ENCODE measurements around the gene PLD5.
"Not testable (repeated sequence)": the region's sequence is repeated elsewhere in the genome, so short reads cannot be mapped to it uniquely, and the experiment has no call there.

The PLD5 gene

GRCh38 chr1:242349636-242350035, 174.9 kb downstream of the PLD5 start:
- H2AFZ ChIP-seq (ENCODE audit: low read depth): no peak overlapping the region
- H3K27ac ChIP-seq: no peak overlapping the region
- H3K4me2 ChIP-seq: no peak overlapping the region
- no peaks in the 10 kb centered on the region for H3K36me3 ChIP-seq (ENCODE audit: insufficient read depth)
- H3K4me3 ChIP-seq (IDR thresholded peaks at IDR 0.05; ENCODE audit: insufficient read depth, low read depth, low read length): no peak overlapping the region
- no peaks in the 10 kb centered on the region for H3K4me1 ChIP-seq (ENCODE audit: low read depth, poor library complexity, severe bottlenecking)
- TF ChIP-seq CTCF (conservative IDR thresholded peaks at IDR 0.05; ENCODE audit: low read depth, low read length): no peak
- no peaks in the 10 kb centered on the region for H3K79me2 ChIP-seq (ENCODE audit: insufficient read depth, low read depth)
- H3K9ac ChIP-seq: no peak overlapping the region
- H4K20me1 ChIP-seq (ENCODE audit: insufficient read depth): no peaks in the 10 kb centered on the region
- H3K27me3 ChIP-seq (ENCODE audit: insufficient read depth, low read depth): no peaks in the 10 kb centered on the region

DNA sequence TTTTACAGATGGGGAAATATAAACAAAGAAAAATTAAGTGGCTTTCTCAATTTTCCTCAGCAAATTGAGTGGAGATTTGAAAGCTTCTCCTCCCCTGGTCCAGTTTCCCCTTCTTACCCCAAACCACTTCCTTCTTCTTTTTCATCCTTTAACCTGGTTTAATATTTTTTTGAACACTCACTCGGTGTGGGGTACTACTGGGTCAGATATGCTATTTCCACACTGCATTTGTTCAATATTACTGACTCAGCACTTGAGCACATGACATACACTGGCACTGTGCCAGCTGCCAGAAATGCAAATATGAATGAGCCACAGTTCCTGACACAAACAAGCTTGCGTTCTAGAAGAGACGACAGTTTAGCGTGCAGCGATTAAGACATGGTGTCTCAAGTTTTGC, 193.6 kb downstream of the PLD5 start:
- not testable (repeated sequence) for H3K79me2 ChIP-seq (ENCODE audit: insufficient read depth, low read depth); H3K27me3 ChIP-seq (ENCODE audit: insufficient read depth, low read depth); H3K27ac ChIP-seq; H2AFZ ChIP-seq (ENCODE audit: low read depth); H4K20me1 ChIP-seq (ENCODE audit: insufficient read depth); H3K36me3 ChIP-seq (ENCODE audit: insufficient read depth); H3K4me1 ChIP-seq (ENCODE audit: low read depth, poor library complexity, severe bottlenecking); H3K9ac ChIP-seq; H3K4me2 ChIP-seq; H3K4me3 ChIP-seq (IDR thresholded peaks at IDR 0.05; ENCODE audit: insufficient read depth, low read depth, low read length)

DNA sequence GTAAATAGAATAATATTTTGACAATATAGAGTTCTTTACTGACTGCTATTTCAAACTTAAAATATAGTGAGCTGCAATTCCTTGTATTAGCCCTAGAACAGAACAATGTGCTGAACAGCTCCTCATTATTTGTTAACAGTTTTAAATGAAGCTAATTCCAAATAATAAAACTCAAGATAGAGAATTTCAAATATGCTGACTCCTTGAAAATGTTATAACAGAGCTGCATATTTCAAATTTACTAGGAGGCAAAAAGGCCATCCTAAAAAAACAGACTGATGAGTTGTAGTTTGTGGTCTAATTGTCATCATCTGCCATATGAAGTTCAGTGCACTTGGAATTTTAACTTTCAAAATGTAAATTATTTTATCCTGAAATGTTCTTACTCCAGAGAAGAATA, 197.1 kb downstream of the PLD5 start:
- H4K20me1 ChIP-seq (ENCODE audit: insufficient read depth); H3K79me2 ChIP-seq (ENCODE audit: insufficient read depth, low read depth); H3K4me3 ChIP-seq (IDR thresholded peaks at IDR 0.05; ENCODE audit: insufficient read depth, low read depth, low read length); H3K27me3 ChIP-seq (ENCODE audit: insufficient read depth, low read depth); H3K4me1 ChIP-seq (ENCODE audit: low read depth, poor library complexity, severe bottlenecking); H2AFZ ChIP-seq (ENCODE audit: low read depth); H3K9ac ChIP-seq; H3K27ac ChIP-seq; H3K36me3 ChIP-seq (ENCODE audit: insufficient read depth); H3K4me2 ChIP-seq: not testable (repeated sequence)

DNA sequence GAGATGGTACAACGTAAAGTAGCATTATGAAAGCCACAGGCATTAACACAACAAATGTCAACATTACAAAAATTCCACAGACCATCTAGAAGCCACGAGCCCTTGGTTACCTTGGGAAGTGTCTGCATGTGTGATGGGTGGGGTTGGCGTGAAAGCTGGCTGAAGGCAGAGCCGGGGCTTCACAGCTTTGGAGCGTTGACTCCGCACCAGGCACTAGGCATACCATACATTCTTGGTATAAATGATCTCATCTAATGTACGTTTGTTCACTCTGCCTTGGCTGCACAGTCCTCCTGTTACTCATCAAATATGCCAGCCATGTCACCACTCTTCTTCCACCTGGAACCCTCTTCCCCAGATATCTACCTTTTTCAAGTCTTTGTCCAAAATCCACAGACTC, 202.5 kb downstream of the PLD5 start:
- not testable (repeated sequence) for H3K27me3 ChIP-seq (ENCODE audit: insufficient read depth, low read depth); H3K36me3 ChIP-seq (ENCODE audit: insufficient read depth); H3K4me3 ChIP-seq (IDR thresholded peaks at IDR 0.05; ENCODE audit: insufficient read depth, low read depth, low read length); H2AFZ ChIP-seq (ENCODE audit: low read depth); H3K79me2 ChIP-seq (ENCODE audit: insufficient read depth, low read depth); H3K27ac ChIP-seq; H3K4me1 ChIP-seq (ENCODE audit: low read depth, poor library complexity, severe bottlenecking); H3K9ac ChIP-seq; H4K20me1 ChIP-seq (ENCODE audit: insufficient read depth); H3K4me2 ChIP-seq

DNA sequence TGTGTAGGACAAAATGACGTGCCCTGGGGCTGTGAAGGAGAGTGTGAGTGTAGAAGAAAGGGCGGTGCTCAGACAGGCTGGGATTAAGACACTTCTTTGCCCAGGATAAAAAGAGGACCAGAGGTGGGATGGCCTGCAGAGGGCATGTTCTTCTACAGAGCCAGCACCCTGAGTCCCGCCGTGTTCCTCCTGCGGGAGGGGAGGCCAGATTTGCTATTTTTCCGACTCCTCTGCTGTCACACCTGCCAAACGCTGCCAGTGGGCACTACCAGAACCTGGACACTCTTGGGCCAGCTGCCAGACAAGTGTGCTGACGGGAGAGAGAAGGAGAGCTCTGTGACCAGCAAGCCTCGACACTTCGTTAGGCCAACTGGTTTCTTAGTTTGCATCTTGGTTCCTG, 206.4 kb downstream of the PLD5 start:
- Histone ChIP-seq H3K4me1 (ENCODE audit: low read depth, poor library complexity, severe bottlenecking) (no peaks in the 10 kb centered on the region), H3K27me3 (ENCODE audit: insufficient read depth, low read depth) (no peaks in the 10 kb centered on the region), H2AFZ (ENCODE audit: low read depth) (no peak overlapping the region), H3K79me2 (ENCODE audit: insufficient read depth, low read depth) (no peaks in the 10 kb centered on the region), H3K4me3 (IDR thresholded peaks at IDR 0.05; ENCODE audit: insufficient read depth, low read depth, low read length) (no peak overlapping the region), H3K4me2 (no peak overlapping the region), H3K9ac (no peak overlapping the region), H4K20me1 (ENCODE audit: insufficient read depth) (no peaks in the 10 kb centered on the region), H3K27ac (no peak overlapping the region), H3K36me3 (ENCODE audit: insufficient read depth) (no peaks in the 10 kb centered on the region)
- no peak for TF ChIP-seq CTCF (conservative IDR thresholded peaks at IDR 0.05; ENCODE audit: low read depth, low read length)

GRCh38 chr1:242314865-242315264, 209.6 kb downstream of the PLD5 start:
- not testable (repeated sequence) for H2AFZ ChIP-seq (ENCODE audit: low read depth); H4K20me1 ChIP-seq (ENCODE audit: insufficient read depth); H3K4me3 ChIP-seq (IDR thresholded peaks at IDR 0.05; ENCODE audit: insufficient read depth, low read depth, low read length); H3K79me2 ChIP-seq (ENCODE audit: insufficient read depth, low read depth); H3K27ac ChIP-seq; H3K36me3 ChIP-seq (ENCODE audit: insufficient read depth); H3K9ac ChIP-seq; H3K27me3 ChIP-seq (ENCODE audit: insufficient read depth, low read depth); H3K4me2 ChIP-seq; H3K4me1 ChIP-seq (ENCODE audit: low read depth, poor library complexity, severe bottlenecking)

DNA sequence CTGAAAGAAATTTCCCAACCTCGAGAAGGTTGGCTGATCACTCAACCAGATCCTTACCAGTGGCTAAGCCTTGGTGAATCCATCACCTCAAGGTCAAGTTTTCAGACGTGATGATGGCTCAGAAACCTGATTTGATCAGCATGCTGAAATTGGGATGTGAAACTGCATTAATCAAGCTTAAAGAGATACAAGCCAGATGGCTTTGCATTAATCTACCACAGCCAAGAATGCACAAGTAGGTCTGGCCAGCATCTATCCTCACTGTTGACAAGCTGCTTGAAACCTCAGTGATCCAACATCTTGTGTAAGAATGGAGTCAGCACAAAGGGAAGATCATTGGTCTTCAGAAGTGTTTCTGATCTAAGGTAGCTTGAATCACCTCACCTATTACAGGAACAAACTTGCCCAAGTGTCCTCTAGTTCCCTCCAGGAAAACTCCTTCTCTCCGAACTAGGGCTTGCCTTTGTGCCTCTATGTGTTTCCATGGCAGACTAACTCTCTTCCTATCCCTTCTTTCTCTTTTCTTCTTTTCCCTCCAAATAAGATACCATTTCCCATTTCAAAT, 210.3 kb downstream of the PLD5 start:
- H3K79me2 ChIP-seq (ENCODE audit: insufficient read depth, low read depth); H3K27ac ChIP-seq; H3K36me3 ChIP-seq (ENCODE audit: insufficient read depth); H3K4me1 ChIP-seq (ENCODE audit: low read depth, poor library complexity, severe bottlenecking); H3K9ac ChIP-seq; H3K4me3 ChIP-seq (IDR thresholded peaks at IDR 0.05; ENCODE audit: insufficient read depth, low read depth, low read length); H4K20me1 ChIP-seq (ENCODE audit: insufficient read depth); H3K27me3 ChIP-seq (ENCODE audit: insufficient read depth, low read depth); H2AFZ ChIP-seq (ENCODE audit: low read depth); H3K4me2 ChIP-seq: not testable (repeated sequence)

DNA sequence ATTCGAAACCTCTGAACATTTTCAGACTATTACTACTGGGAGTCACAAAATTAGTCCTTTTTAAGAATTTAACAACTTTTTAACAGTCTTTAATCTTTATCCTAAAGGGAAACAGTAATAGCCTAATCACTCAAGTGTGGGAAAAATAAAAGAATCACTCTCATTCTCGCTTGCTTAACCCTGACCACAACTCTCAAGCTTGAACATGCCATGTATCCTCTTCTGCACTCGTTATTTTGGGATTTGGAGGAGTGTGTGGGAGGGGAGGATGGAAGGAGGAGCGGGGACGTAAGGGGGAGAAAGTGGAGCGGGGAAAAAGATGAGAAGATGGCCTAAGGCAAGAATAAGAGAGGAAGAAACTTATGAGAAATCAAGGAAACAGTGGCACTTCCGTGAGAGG, 215.8 kb downstream of the PLD5 start:
- H2AFZ ChIP-seq (ENCODE audit: low read depth); H3K4me2 ChIP-seq; H3K4me3 ChIP-seq (IDR thresholded peaks at IDR 0.05; ENCODE audit: insufficient read depth, low read depth, low read length); H4K20me1 ChIP-seq (ENCODE audit: insufficient read depth); H3K36me3 ChIP-seq (ENCODE audit: insufficient read depth); H3K27ac ChIP-seq; H3K4me1 ChIP-seq (ENCODE audit: low read depth, poor library complexity, severe bottlenecking); H3K9ac ChIP-seq; H3K79me2 ChIP-seq (ENCODE audit: insufficient read depth, low read depth); H3K27me3 ChIP-seq (ENCODE audit: insufficient read depth, low read depth): not testable (repeated sequence)

DNA sequence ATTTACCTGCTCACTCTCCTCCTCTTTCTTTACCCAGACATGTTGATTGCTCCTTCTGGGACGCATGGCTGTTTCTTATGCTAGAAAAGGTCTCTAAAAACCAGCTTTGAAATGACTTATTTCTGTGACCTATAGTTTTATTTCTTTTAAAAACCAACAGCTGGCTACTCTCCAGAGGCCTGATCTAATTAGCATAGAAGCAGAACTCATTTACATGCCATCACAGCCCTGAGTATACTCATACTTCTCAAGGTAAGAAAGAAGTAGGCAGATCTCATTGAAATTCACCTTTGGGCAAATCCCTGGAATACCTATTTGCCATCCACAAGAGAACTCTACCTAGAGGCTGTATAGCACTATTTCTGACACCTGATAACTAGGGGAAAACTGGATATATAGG, 230.7 kb downstream of the PLD5 start:
- not testable (repeated sequence) for H3K36me3 ChIP-seq (ENCODE audit: insufficient read depth); H3K4me3 ChIP-seq (IDR thresholded peaks at IDR 0.05; ENCODE audit: insufficient read depth, low read depth, low read length); H2AFZ ChIP-seq (ENCODE audit: low read depth); H3K9ac ChIP-seq; H3K4me2 ChIP-seq; H3K27me3 ChIP-seq (ENCODE audit: insufficient read depth, low read depth); H4K20me1 ChIP-seq (ENCODE audit: insufficient read depth); H3K4me1 ChIP-seq (ENCODE audit: low read depth, poor library complexity, severe bottlenecking); H3K27ac ChIP-seq; H3K79me2 ChIP-seq (ENCODE audit: insufficient read depth, low read depth)

All from KMS-11 (cell line).